ENCODE measurements around the gene RUNX2. TPM values are rescaled to one million over a fixed set of nuclear protein-coding genes. Genes with fewer than 3 reads are reported as not detected.

Gene RUNX2
- total and polyA plus RNA-seq, 2 experiments from 2014 or later: 0.66 to 1.7 TPM

DNA sequence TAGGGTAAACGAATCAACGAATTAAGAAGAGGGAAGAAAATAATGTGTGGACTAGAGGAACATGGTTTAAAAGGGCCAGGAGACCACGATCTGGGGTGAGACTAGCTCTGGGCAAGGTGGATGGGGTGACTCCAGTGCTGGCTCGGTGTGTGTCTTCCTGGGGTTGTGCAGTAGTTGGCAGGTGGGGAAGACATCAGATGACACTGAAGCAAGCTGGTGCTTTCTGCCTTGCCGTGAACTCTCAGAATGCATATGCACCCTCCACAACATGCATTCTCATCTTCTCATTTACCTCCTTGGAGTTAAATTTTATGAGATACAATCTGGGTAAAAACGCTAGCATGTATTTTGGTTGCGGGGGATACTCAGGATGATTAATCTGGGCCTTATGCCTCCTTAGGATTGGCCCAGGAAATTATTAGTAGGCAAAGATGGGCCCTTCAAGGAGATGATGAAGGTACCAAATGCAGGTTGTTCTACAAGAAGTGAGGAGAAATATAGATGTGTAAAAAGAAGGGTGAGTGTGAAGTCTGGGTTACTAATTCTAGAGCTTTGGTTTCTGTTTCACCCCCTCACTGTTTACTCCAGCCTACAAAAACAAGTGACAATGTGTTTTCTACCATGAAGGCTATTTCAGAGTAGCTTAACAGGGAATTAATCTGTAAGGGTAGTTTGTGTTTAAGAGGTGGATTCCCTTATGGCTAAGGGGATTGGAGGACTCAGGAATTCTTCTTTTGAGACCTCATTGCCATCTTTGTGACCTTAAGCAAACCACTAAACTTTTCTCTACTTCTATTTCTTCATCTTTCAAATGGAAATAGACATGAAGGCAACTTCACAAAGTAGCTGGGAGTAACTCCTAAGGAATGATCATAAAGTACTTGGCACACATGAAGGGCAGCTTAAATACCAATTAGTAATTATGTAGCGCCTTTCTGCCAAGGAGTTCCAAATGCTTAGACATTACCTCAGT is 120.6 kb downstream of the RUNX2 start (continued):
- no peak for TF ChIP-seq EZH2 (IDR thresholded peaks at IDR 0.05; ENCODE audit: low read depth, unreplicated experiment)
- TF ChIP-seq, protein P1, sequence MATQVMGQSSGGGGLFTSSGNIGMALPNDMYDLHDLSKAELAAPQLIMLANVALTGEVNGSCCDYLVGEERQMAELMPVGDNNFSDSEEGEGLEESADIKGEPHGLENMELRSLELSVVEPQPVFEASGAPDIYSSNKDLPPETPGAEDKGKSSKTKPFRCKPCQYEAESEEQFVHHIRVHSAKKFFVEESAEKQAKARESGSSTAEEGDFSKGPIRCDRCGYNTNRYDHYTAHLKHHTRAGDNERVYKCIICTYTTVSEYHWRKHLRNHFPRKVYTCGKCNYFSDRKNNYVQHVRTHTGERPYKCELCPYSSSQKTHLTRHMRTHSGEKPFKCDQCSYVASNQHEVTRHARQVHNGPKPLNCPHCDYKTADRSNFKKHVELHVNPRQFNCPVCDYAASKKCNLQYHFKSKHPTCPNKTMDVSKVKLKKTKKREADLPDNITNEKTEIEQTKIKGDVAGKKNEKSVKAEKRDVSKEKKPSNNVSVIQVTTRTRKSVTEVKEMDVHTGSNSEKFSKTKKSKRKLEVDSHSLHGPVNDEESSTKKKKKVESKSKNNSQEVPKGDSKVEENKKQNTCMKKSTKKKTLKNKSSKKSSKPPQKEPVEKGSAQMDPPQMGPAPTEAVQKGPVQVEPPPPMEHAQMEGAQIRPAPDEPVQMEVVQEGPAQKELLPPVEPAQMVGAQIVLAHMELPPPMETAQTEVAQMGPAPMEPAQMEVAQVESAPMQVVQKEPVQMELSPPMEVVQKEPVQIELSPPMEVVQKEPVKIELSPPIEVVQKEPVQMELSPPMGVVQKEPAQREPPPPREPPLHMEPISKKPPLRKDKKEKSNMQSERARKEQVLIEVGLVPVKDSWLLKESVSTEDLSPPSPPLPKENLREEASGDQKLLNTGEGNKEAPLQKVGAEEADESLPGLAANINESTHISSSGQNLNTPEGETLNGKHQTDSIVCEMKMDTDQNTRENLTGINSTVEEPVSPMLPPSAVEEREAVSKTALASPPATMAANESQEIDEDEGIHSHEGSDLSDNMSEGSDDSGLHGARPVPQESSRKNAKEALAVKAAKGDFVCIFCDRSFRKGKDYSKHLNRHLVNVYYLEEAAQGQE (IDR thresholded peaks at IDR 0.05; ENCODE audit: unreplicated experiment): no peak

DNA sequence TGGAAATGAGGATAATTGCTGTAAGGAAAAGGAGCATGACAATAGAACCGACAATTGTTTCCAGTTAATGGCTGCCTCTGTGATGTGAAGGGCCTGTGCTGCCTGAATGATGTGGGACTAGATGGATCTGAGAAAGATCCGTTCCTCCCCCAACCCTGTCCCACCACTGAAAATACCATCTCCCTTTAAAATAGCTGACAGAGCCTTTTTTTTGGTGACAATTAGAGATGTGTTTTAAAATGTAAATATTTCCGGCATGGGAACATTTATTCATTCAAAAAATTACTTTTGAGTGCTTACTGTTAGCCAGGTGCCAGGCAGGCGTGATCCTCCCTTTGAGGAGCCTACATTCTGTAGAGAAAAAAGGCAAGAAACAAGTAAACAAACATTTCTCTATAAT is 122.0 kb downstream of the RUNX2 start:
- Histone ChIP-seq H3K4me3 (no peak overlapping the region), H4K20me1 (replicated peaks; ENCODE audit: insufficient read depth) (no peaks in the 10 kb centered on the region), H3K79me2 (replicated peaks; ENCODE audit: insufficient read depth) (no peaks in the 10 kb centered on the region), H3K27me3 (ENCODE audit: insufficient read depth) (no peaks in the 10 kb centered on the region), H3K27ac (ENCODE audit: low read depth) (no peak overlapping the region), H3K4me1 (ENCODE audit: insufficient read depth) (peaks cover 29% of the 10 kb centered on the region), H2AFZ (no peak overlapping the region), H3F3A (replicated peaks; ENCODE audit: low read depth) (no peaks in the 10 kb centered on the region), H3K9me2 (ENCODE audit: insufficient read depth) (0 out of 2 replicates have a peak, but pooled peaks cover 5% of the 10 kb centered on the region), H3K4me2 (no peak overlapping the region), H3K36me3 (ENCODE audit: insufficient read depth) (no peaks in the 10 kb centered on the region)
- peaks cover 1% of the 10 kb centered on the region for H3K27me3 Mint-ChIP-seq (ENCODE audit: insufficient read depth, low read depth, poor library complexity)
- no peaks in the 10 kb centered on the region for H3K9me3 Mint-ChIP-seq
- no peak overlapping the region for H3K4me3 Mint-ChIP-seq
- DNase-seq (ENCODE audit: low spot score) (no peak), ATAC-seq (no peak)
- no peak overlapping the region for H3K27ac Mint-ChIP-seq
- peaks cover 25% of the 10 kb centered on the region for H3K4me1 Mint-ChIP-seq
- H3K36me3 Mint-ChIP-seq (ENCODE audit: low read depth): no peaks in the 10 kb centered on the region
- TF ChIP-seq JUNB (IDR thresholded peaks at IDR 0.05; ENCODE audit: unreplicated experiment): no peak
- no peak for TF ChIP-seq STAT1 (IDR thresholded peaks at IDR 0.05; ENCODE audit: unreplicated experiment)
- TF ChIP-seq EZH2 (IDR thresholded peaks at IDR 0.05; ENCODE audit: low read depth, unreplicated experiment): no peak
- TF ChIP-seq, protein P2, sequence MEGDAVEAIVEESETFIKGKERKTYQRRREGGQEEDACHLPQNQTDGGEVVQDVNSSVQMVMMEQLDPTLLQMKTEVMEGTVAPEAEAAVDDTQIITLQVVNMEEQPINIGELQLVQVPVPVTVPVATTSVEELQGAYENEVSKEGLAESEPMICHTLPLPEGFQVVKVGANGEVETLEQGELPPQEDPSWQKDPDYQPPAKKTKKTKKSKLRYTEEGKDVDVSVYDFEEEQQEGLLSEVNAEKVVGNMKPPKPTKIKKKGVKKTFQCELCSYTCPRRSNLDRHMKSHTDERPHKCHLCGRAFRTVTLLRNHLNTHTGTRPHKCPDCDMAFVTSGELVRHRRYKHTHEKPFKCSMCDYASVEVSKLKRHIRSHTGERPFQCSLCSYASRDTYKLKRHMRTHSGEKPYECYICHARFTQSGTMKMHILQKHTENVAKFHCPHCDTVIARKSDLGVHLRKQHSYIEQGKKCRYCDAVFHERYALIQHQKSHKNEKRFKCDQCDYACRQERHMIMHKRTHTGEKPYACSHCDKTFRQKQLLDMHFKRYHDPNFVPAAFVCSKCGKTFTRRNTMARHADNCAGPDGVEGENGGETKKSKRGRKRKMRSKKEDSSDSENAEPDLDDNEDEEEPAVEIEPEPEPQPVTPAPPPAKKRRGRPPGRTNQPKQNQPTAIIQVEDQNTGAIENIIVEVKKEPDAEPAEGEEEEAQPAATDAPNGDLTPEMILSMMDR (conservative IDR thresholded peaks at IDR 0.05; ENCODE audit: low read depth in 2 of 2): no peak
- TF ChIP-seq, protein P1 (IDR thresholded peaks at IDR 0.05; ENCODE audit: unreplicated experiment): no peak
